ENCODE measurements around the gene FAM118A. TPM values are rescaled to one million over a fixed set of nuclear protein-coding genes. Genes with fewer than 3 reads are reported as not detected.

The FAM118A gene
- total and polyA plus RNA-seq, 9 of the 15 experiments (the other 6 are each of a cell fraction or from before 2014, with no cell fraction given) = 17.0 to 223 (median 59.4) TPM

GRCh38 chr22:45286854-45287551, 22.7 kb upstream of the FAM118A start (continued):
- TF ChIP-seq, protein P1, sequence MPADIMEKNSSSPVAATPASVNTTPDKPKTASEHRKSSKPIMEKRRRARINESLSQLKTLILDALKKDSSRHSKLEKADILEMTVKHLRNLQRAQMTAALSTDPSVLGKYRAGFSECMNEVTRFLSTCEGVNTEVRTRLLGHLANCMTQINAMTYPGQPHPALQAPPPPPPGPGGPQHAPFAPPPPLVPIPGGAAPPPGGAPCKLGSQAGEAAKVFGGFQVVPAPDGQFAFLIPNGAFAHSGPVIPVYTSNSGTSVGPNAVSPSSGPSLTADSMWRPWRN (IDR thresholded peaks at IDR 0.05; ENCODE audit: low read depth) = no peak
- no peak for TF ChIP-seq POLR3G (IDR thresholded peaks at IDR 0.05; ENCODE audit: extremely low read depth, insufficient read length, insufficient replicate concordance)
- TF ChIP-seq TARDBP (IDR thresholded peaks at IDR 0.05) = no peak
- TF ChIP-seq CEBPB (tag; IDR thresholded peaks at IDR 0.05) = no peak
- TF ChIP-seq POU5F1 (IDR thresholded peaks at IDR 0.05; ENCODE audit: borderline replicate concordance, low read depth, low read length, partially characterized antibody) = no peak
- TF ChIP-seq HNRNPK (IDR thresholded peaks at IDR 0.05; ENCODE audit: low read depth, low read length, poor library complexity, severe bottlenecking) = no peak
- no peak for TF ChIP-seq HNRNPH1 (optimal IDR thresholded peaks at IDR 0.05; ENCODE audit: low read depth, low read length)
- TF ChIP-seq GTF2A2 (tag; IDR thresholded peaks at IDR 0.05) = no peak
- TF ChIP-seq ZC3H11A (IDR thresholded peaks at IDR 0.05; ENCODE audit: low read depth, low read length) = no peak
- no peak for TF ChIP-seq PHF8 (IDR thresholded peaks at IDR 0.05; ENCODE audit: borderline replicate concordance, low read length)

GRCh38 chr22:45290410-45290936, 19.3 kb upstream of the FAM118A start:
- Histone ChIP-seq H3K9me3 (replicated peaks; ENCODE audit: control insufficient read depth, insufficient read depth, low read depth, low read length) (no peaks in the 10 kb centered on the region), H3K4me1 (replicated peaks in 1 of 2; ENCODE audit: control insufficient read depth in 2 of 2, insufficient read depth in 2 of 2, low read length in 2 of 2) (peaks cover 2 to 6% of the 10 kb centered on the region in 2 experiments; a peak in 2 of 5 replicates), H3K4me2 (ENCODE audit: insufficient read depth, low read length) (peak overlapping the region; percentile 25; the same call in 1 of the 2 replicates), H4K20me1 (replicated peaks; ENCODE audit: control insufficient read depth, insufficient read depth, low read length) (no peaks in the 10 kb centered on the region), H2AFZ (ENCODE audit: low read depth, low read length) (no peak overlapping the region), H3K79me2 (ENCODE audit: control insufficient read depth, insufficient read depth, low read length) (no peaks in the 10 kb centered on the region), H3K36me3 (ENCODE audit: control insufficient read depth, insufficient read depth, low read length) (no peaks in the 10 kb centered on the region; the same call in 2 of the 3 replicates), H3K9ac (ENCODE audit: insufficient read depth in 1 of 2, low read depth in 2 of 2, low read length in 2 of 2) (no peak overlapping the region), H3K27me3 (ENCODE audit: control insufficient read depth in 2 of 2, insufficient read depth in 2 of 2, low read length in 2 of 2) (peaks cover 0 to 31% of the 10 kb centered on the region in 2 experiments; a peak in 3 of 5 replicates), H3K9me1 (ENCODE audit: control insufficient read depth, insufficient read depth, low read length) (no peaks in the 10 kb centered on the region), H3K4me3 (no peak overlapping the region), H3K27ac (ENCODE audit: extremely low read depth, low read depth, low read length) (no peak overlapping the region)
- ATAC-seq (peak; percentile 69), FAIRE-seq (peak; percentile 67), DNase-seq (ENCODE audit: extremely low read depth in 1 of 4, low spot score in 3 of 4) (peak in 1 of 4 experiments; percentile 40)
- in situ Hi-C loops (cut with MboI) (no loop called here), intact Hi-C loops (cut with micrococcal nuclease) (no loop called here)
- WGBS (ENCODE audit: insufficient coverage, low coverage, missing lambda C conversion rate) = 9% methylated on average over 13 of the region's 18 CpGs
- CTCF ChIA-PET (ENCODE audit: low intra/inter-chr PET ratio) = no interaction called here
- no TSS peak for BruUV-seq (replicated peaks)
- POLR2A ChIA-PET = no interaction called here
- no peak for TF ChIP-seq ZBTB9 (CRISPR knock-in tag; IDR thresholded peaks at IDR 0.05)
- TF ChIP-seq CBX2 (IDR thresholded peaks at IDR 0.05; ENCODE audit: insufficient read depth, low read length, poor library complexity, severe bottlenecking) = no peak
- no peak for TF ChIP-seq E2F6 (IDR thresholded peaks at IDR 0.05; ENCODE audit: borderline replicate concordance in 1 of 2, extremely low read depth in 1 of 2, insufficient read depth in 1 of 2, insufficient read length in 1 of 2, low read depth in 1 of 2, low read length in 1 of 2, poor library complexity in 1 of 2, severe bottlenecking in 1 of 2)
- TF ChIP-seq MEIS2 (IDR thresholded peaks at IDR 0.05; ENCODE audit: partially characterized antibody) = peak; percentile 21
- no peak for TF ChIP-seq MIER1 (IDR thresholded peaks at IDR 0.05; ENCODE audit: low read depth)
- no peak for TF ChIP-seq STAG1 (CRISPR knock-in tag; IDR thresholded peaks at IDR 0.05; ENCODE audit: borderline replicate concordance)
- no peak for TF ChIP-seq CXXC5 (CRISPR knock-in tag; IDR thresholded peaks at IDR 0.05)
- TF ChIP-seq GABPB2 (CRISPR knock-in tag; conservative IDR thresholded peaks at IDR 0.05) = no peak

Measured in K562 (cell line).